ENCODE measurements around the gene FAM168A. TPM values are rescaled to one million over a fixed set of nuclear protein-coding genes. Genes with fewer than 3 reads are reported as not detected.

The FAM168A gene
- total RNA-seq, 1 donor from 2014 or later = 28.4 TPM

DNA sequence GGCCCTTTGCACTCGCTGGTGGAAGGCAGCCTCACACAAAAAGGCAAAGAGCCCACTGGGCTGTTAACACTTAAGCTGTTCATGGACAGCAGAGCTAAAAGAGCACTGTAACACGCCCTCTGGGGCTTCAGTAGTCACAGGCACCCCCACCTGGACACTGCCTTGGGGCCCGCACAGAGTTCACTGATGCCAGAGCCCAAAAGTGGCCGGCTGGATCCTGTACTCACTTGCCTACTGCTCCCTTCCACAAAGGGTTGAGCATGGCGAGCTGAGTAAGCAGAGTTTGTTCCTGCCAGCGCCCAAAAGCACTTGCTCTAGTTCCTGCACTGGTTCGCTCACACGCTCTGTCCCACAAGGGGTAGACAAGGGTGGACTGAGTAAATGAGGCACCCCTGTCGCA, 142.9 kb downstream of the FAM168A start:
- H3K27ac ChIP-seq (replicated peaks) = no peak overlapping the region
- no peak for DNase-seq
- TF ChIP-seq, protein P1, sequence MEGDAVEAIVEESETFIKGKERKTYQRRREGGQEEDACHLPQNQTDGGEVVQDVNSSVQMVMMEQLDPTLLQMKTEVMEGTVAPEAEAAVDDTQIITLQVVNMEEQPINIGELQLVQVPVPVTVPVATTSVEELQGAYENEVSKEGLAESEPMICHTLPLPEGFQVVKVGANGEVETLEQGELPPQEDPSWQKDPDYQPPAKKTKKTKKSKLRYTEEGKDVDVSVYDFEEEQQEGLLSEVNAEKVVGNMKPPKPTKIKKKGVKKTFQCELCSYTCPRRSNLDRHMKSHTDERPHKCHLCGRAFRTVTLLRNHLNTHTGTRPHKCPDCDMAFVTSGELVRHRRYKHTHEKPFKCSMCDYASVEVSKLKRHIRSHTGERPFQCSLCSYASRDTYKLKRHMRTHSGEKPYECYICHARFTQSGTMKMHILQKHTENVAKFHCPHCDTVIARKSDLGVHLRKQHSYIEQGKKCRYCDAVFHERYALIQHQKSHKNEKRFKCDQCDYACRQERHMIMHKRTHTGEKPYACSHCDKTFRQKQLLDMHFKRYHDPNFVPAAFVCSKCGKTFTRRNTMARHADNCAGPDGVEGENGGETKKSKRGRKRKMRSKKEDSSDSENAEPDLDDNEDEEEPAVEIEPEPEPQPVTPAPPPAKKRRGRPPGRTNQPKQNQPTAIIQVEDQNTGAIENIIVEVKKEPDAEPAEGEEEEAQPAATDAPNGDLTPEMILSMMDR (IDR thresholded peaks at IDR 0.05; ENCODE audit: borderline replicate concordance) = no peak
- intact Hi-C loops (cut with micrococcal nuclease) = no loop called here
- H3K9me3 ChIP-seq (replicated peaks) = no peaks in the 10 kb centered on the region
- H3K27me3 ChIP-seq (ENCODE audit: low read depth) = no peaks in the 10 kb centered on the region
- peaks cover 19% of the 10 kb centered on the region for H3K4me1 ChIP-seq
- H3K4me3 ChIP-seq = no peak overlapping the region
- H3K36me3 ChIP-seq = no peaks in the 10 kb centered on the region

DNA sequence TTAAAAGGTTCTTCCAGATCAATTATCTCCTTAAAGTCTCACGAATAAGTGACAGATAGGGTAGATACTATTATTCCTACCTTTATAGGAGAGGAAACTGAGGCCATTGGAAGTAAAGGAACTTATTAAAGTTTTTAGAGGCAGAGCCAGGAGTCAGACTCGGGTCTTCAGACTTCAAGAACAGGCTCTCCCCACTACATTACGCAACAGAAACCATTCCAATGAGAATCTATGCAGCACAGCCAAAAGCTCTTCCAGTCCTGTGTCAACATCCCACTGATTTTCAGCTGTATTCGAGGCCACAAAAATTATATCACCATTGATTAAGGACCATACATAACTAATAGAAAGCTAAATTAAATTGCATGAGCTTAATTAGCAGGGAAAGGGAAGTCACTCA, 144.3 kb downstream of the FAM168A start:
- intact Hi-C loops (cut with micrococcal nuclease) = no loop called here
- H3K27me3 ChIP-seq (ENCODE audit: low read depth) = no peaks in the 10 kb centered on the region

DNA sequence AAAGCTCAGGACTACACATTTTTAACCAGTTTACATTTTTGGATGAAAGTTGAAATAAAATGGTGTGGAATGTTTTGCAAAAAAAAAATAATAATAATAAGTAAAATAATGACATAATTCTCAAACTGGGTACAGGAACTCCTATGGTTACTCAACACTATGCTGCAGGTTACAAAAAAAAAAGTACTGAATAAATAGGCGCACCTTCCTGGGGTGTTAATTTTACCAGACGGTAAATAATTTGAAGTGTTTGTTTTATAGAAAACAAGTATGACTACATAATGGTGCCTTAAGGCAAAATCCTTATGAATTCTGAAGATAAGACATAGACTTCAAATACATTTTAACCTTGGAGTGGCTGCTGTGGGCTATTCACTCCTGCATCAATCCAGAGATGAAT, 145.2 kb downstream of the FAM168A start:
- no peaks in the 10 kb centered on the region for H3K36me3 ChIP-seq
- H3K4me1 ChIP-seq = peaks cover 25% of the 10 kb centered on the region
- no peak overlapping the region for H3K27ac ChIP-seq (replicated peaks)
- no peaks in the 10 kb centered on the region for H3K27me3 ChIP-seq (ENCODE audit: low read depth)
- H3K4me3 ChIP-seq = no peak overlapping the region
- no peak for DNase-seq
- H3K9me3 ChIP-seq (replicated peaks) = no peaks in the 10 kb centered on the region
- intact Hi-C loops (cut with micrococcal nuclease) = no loop called here
- TF ChIP-seq, protein P1 (IDR thresholded peaks at IDR 0.05; ENCODE audit: borderline replicate concordance) = no peak

More for the DNA sequence above, 144.3 kb downstream of the FAM168A start:
- Histone ChIP-seq H3K4me3 (no peak overlapping the region), H3K9me3 (replicated peaks) (no peaks in the 10 kb centered on the region), H3K4me1 (peaks cover 25% of the 10 kb centered on the region), H3K27ac (replicated peaks) (no peak overlapping the region), H3K36me3 (no peaks in the 10 kb centered on the region)
- TF ChIP-seq, protein P1 (IDR thresholded peaks at IDR 0.05; ENCODE audit: borderline replicate concordance) = no peak
- DNase-seq = no peak

DNA sequence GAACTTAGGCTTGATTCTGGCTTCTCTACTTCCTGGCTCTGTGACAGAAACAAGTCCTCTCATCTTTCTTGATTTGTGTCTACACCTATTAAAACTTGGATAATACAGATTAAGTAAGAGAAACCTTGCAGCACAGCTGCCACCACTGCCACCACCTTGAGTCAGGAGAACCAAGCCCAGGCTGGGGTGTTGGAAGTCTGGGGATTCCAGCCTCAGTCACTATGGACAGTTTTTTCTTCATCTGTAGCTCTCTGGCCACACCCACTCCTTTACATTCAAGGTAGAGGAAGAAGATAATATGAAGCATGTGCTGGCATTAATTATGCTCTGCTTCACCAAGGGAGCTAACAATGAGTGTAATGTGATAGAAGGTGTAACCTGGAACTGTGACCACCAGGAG, 146.0 kb downstream of the FAM168A start:
- Histone ChIP-seq H3K27ac (replicated peaks) (no peak overlapping the region), H3K4me3 (no peak overlapping the region), H3K9me3 (replicated peaks) (no peaks in the 10 kb centered on the region), H3K36me3 (no peaks in the 10 kb centered on the region), H3K4me1 (peaks cover 31% of the 10 kb centered on the region), H3K27me3 (ENCODE audit: low read depth) (no peaks in the 10 kb centered on the region)
- no peak for DNase-seq
- TF ChIP-seq, protein P1 (IDR thresholded peaks at IDR 0.05; ENCODE audit: borderline replicate concordance) = no peak
- intact Hi-C loops (cut with micrococcal nuclease) = no loop called here

DNA sequence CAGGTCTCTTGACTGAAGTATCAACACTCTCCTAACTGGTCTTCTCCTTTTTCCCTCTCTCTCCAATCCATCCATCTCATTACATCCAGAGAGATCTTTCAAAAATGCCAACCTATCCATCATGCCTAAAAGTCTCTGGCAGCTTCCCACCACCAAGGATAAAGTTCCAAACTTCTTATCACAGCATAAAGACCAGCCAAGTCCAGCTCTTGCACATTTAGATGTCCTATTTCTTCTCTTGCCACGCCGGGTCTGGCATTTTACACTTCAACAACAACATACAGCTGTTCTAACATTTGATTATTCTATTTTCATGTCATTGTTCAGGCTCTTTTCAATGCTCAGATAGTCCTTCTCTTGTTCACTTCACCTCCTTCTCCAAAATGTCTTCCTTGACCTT, 151.1 kb downstream of the FAM168A start:
- H3K9me3 ChIP-seq (replicated peaks) = no peaks in the 10 kb centered on the region
- no peaks in the 10 kb centered on the region for H3K27me3 ChIP-seq (ENCODE audit: low read depth)
- peaks cover 41% of the 10 kb centered on the region for H3K4me1 ChIP-seq
- intact Hi-C loops (cut with micrococcal nuclease) = no loop called here
- DNase-seq = no peak
- TF ChIP-seq, protein P1 (IDR thresholded peaks at IDR 0.05; ENCODE audit: borderline replicate concordance) = no peak
- H3K36me3 ChIP-seq = no peaks in the 10 kb centered on the region
- peak overlapping the region; percentile 18 for H3K27ac ChIP-seq (replicated peaks)
- H3K4me3 ChIP-seq = no peak overlapping the region

DNA sequence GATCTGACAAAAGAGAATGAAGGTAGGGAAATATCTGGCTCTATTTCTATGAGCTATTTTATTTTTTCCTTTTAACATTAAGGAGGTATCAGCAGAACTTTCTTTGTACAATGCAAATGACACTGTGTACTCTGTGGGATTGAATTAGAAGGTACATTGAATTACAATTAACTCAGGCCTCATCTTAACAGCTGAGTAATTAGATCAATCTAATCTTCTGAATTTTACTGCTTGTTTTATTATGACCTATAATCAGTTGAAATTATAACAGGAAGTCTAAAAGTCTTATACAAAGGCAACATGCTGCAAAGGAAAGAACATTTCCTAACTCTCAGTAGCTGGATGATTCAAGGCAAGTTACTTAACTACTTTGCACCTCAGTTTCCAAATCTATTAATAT, 151.9 kb downstream of the FAM168A start:
- Histone ChIP-seq H3K27me3 (ENCODE audit: low read depth) (no peaks in the 10 kb centered on the region), H3K36me3 (no peaks in the 10 kb centered on the region), H3K4me3 (no peak overlapping the region), H3K9me3 (replicated peaks) (no peaks in the 10 kb centered on the region), H3K4me1 (peaks cover 41% of the 10 kb centered on the region), H3K27ac (replicated peaks) (peak overlapping the region; percentile 6)
- no peak for DNase-seq
- intact Hi-C loops (cut with micrococcal nuclease) = no loop called here
- TF ChIP-seq, protein P1 (IDR thresholded peaks at IDR 0.05; ENCODE audit: borderline replicate concordance) = no peak

All from left ventricle myocardium inferior (tissue), 1 donor.